ENCODE data around the gene SWAP70. TPM values are rescaled to one million over a fixed set of nuclear protein-coding genes. Genes with fewer than 3 reads are reported as not detected.

The SWAP70 gene
- total and polyA plus RNA-seq, 10 of the 15 experiments (the other 5 are each of a cell fraction or from before 2014, with no cell fraction given): 20.6 to 62.4 (median 41.7) TPM

- TF ChIP-seq, protein P1, sequence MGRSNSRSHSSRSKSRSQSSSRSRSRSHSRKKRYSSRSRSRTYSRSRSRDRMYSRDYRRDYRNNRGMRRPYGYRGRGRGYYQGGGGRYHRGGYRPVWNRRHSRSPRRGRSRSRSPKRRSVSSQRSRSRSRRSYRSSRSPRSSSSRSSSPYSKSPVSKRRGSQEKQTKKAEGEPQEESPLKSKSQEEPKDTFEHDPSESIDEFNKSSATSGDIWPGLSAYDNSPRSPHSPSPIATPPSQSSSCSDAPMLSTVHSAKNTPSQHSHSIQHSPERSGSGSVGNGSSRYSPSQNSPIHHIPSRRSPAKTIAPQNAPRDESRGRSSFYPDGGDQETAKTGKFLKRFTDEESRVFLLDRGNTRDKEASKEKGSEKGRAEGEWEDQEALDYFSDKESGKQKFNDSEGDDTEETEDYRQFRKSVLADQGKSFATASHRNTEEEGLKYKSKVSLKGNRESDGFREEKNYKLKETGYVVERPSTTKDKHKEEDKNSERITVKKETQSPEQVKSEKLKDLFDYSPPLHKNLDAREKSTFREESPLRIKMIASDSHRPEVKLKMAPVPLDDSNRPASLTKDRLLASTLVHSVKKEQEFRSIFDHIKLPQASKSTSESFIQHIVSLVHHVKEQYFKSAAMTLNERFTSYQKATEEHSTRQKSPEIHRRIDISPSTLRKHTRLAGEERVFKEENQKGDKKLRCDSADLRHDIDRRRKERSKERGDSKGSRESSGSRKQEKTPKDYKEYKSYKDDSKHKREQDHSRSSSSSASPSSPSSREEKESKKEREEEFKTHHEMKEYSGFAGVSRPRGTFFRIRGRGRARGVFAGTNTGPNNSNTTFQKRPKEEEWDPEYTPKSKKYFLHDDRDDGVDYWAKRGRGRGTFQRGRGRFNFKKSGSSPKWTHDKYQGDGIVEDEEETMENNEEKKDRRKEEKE (IDR thresholded peaks at IDR 0.05): no peak
- no peak for TF ChIP-seq BMI1 (IDR thresholded peaks at IDR 0.05; ENCODE audit: borderline replicate concordance)
- no peak for TF ChIP-seq TAF1 (IDR thresholded peaks at IDR 0.05; ENCODE audit: borderline replicate concordance, low read depth, low read length)
- TF ChIP-seq PAX8 (IDR thresholded peaks at IDR 0.05): no peak
- TF ChIP-seq EGR1 (IDR thresholded peaks at IDR 0.05; ENCODE audit: borderline replicate concordance in 1 of 2, low read depth in 2 of 2, low read length in 2 of 2): no peak
- no peak for TF ChIP-seq SMARCA5 (IDR thresholded peaks at IDR 0.05)
- TF ChIP-seq BHLHE40 (IDR thresholded peaks at IDR 0.05; ENCODE audit: borderline replicate concordance in 1 of 2, low read depth in 2 of 2, low read length in 1 of 2): no peak
- TF ChIP-seq USF1 (IDR thresholded peaks at IDR 0.05; ENCODE audit: borderline replicate concordance, extremely low read length, insufficient read depth, low read depth, low read length): no peak
- no peak for TF ChIP-seq RUNX3 (IDR thresholded peaks at IDR 0.05; ENCODE audit: low read length)
Observed at GRCh38 chr11:9733212-9733611, 69.3 kb downstream of the SWAP70 start (continued).

All from GM12878 (cell line).